GM18507 (cell line): ENCODE measurements around the gene PTCH1.
A peak's percentile ranks its signal among the peaks of the same experiment; 100 is the strongest.

Experiments used
- DNase-seq: peaks from one replicate; pipeline ENCODE4 v3.0.0; 2011; ENCODE audit warnings: low read depth; ENCODE audit not compliant: insufficient read length; ENCODE audit errors: extremely low spot score
- FAIRE-seq: peaks from 2 replicates; lab custom pipeline; 2011; peaks lifted over from hg19 to GRCh38; lab: Jason Lieb, UNC

Gene PTCH1

DNA sequence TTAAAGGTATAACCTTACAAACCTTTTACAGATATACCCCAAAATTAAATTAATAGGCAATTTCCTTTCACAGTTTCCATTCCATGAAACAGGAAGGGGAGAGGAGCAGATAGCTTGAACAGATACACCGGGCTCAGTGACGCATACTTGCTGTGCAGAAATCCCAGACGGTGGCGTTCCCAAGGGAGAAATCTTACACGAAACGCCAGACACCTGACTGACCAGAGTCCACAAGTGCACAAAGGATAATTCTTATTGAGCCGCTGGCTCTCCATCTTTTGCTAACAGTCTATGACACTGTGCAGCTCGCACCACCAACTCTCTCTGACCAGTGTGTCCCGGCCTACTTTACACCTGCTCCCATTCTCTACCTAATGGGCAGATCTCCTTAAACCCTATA is 37.4 kb downstream of the PTCH1 start:
- DNase-seq (no peak), FAIRE-seq (no peak)

DNA sequence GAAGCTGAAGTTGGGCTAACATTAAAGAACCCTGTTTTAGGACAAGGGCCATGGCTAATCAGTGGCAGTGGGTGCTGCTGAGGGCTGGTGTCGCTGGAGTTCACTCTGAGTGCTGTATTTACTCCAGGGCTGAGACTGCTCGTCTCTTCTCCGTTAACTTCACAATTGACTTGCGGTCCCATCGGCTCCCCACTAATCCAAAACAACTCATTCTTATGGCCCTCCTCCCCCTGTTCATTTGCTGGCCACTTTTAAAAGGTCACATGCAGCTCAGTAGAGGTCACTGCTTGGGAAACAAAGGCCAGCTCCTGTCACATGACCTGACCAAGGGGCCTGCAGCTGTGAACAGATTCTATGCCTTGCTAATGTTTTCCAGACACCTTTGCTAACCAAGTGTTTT is 38.4 kb downstream of the PTCH1 start:
- FAIRE-seq (no peak), DNase-seq (no peak)

DNA sequence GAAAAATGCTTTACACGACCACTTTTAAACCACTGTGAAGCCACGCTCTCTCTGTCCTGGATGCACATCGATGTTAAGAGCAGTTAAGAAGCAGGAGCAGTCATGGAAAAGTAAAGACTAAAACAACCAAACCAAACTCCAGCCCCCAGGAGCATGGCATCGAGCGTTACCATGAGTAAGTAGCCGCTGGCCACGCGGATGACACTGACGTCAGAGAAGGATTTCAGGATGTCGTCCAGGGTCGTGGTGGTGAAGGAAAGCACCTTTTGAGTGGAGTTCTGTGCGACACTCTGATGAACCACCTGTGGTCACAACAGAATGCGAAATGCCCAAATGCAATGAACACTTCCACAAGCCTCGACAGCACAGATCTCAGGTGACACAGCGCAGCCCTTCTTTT is 38.9 kb downstream of the PTCH1 start:
- FAIRE-seq = no peak
- no peak for DNase-seq

DNA sequence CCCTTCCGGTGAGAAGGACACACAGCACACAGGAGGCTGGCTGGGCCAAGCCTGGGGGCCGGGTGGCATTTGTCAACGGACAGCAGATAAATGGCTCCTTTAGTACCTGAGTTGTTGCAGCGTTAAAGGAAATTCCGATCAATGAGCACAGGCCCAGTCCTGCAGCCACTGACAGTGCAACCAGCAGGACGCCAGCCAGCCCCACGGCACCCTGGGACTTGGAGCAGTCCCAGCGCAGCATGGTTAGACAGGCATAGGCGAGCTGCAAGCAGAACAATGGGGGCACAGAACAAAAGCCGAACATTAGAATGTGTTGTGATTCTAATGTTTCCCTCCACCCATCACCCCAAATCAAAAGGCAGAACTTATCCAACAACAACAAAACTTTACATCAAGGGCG is 39.3 kb downstream of the PTCH1 start:
- FAIRE-seq = no peak
- no peak for DNase-seq

DNA sequence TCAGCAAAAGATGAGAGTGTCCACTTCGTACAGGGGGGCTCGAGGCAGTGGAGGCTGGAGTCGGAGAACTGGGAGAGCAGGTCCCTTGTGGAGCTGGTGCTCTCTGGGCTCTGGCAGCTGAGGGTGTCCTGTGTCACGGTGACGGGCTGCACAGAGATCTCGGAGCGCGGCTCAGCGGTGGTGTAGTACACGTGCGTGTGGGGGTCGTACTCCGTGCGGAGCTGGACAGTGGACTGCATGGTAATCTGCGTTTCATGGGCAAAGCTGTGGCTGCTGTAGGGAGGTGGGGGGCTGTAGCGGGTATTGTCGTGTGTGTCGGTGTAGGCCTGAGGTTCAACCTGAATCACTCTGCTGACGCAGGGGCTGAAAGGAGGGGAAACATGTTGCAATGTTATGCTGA is 48.0 kb downstream of the PTCH1 start:
- no peak for FAIRE-seq
- DNase-seq = no peak

DNA sequence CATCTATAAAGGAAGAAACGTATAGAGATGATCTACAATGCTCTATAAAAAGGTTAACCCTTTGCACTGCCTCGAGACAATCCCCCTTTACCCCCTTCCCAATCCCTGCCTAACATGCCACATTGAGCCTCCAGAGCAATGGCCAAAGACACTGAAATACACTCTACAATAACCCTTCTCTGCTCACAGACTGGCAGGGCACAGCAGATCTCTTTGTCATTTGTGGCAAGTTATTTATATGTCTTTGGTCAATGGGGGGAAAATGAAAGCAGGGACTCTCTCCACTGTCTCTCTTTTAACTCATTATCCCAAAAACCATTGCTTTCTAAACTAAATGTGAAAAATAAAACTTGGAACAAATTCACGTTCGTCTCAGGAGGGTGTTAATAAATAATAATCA is 51.7 kb downstream of the PTCH1 start:
- FAIRE-seq (no peak), DNase-seq (no peak)

DNA sequence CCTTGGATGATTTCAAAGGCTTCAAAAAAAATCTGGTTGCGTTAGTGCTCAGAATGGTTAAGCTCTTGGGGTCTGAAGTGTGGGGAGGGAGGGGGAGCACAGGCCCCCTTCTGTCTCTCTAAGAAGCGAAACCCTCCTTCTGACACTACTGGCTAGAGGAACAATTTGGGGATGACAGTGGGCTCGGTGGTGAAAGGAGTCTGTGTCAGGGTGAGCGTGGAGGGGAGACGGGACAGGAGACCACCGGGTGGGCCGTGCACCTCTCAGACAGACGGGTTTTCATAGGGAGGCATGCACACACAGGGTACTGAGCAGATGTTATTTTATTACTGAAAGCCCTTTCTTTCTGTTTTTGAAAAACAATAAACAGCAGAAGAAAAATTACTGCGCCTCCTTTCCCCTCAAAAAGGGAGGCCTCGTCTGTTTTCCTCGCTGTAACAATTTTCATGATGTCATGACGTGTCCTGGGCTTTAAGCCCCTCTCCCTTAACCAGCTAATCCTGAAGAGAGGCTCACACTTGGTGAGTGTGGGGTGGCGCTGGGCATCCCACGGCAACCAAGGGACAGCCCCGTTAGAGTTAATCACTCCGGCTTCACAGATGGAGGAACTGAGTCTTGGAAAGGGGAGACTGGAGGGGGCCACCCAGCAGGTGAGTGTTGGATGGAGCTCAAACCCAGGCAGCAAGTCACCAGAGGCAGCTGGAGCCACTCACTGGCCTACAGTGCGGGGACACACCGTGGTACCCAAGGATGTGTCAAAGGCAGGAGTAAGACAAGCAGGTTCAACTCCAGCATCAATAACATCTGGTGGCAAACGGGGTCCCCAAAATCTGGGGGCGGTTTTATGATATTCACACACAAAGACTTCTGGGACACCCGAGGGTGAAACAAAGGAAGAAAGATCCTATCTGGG is 53.4 kb downstream of the PTCH1 start:
- DNase-seq (no peak), FAIRE-seq (no peak)

DNA sequence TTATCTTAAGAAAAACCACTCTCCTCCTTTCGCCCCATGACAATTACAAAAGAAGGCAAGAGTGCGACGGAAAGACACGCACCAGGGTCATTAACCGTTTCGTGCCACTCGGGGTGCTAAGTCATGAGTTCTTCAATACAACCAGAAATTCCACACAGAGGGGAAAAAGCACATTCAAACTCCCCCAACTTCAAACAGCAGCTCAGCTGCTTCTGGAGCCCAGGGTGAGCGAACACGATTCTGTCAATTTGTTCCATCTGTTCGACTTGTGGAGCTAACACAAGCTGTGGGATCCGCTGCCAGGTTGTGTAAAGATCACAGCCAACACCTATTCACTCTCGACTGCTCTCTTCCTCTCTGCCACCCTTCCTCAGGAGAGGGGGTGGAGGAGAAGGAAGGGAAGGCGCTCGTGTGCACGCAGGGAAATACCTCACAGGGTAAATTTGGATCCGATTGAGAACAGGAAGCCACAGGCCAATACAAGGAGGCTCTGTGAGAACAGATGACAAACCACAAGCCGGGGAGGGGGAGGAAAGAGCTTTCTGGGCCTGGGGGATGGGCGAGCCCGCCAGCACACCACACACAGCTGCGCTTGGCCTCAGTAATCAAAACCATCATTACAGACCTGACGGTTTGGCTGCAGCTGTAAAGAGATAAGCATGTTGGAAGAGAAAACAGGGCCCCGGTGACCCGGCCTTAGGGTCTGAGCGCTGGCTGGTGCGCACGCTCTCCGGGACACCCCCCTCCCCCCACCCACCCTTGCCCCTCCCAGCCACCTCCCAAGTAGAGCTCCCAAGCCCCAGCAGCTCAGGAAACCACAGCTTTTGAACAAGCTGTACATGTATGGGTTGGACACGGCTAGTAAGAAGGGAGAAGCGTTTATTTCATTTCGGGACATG is 54.3 kb downstream of the PTCH1 start:
- FAIRE-seq = peak; percentile 97
- DNase-seq = peak; percentile 74

DNA sequence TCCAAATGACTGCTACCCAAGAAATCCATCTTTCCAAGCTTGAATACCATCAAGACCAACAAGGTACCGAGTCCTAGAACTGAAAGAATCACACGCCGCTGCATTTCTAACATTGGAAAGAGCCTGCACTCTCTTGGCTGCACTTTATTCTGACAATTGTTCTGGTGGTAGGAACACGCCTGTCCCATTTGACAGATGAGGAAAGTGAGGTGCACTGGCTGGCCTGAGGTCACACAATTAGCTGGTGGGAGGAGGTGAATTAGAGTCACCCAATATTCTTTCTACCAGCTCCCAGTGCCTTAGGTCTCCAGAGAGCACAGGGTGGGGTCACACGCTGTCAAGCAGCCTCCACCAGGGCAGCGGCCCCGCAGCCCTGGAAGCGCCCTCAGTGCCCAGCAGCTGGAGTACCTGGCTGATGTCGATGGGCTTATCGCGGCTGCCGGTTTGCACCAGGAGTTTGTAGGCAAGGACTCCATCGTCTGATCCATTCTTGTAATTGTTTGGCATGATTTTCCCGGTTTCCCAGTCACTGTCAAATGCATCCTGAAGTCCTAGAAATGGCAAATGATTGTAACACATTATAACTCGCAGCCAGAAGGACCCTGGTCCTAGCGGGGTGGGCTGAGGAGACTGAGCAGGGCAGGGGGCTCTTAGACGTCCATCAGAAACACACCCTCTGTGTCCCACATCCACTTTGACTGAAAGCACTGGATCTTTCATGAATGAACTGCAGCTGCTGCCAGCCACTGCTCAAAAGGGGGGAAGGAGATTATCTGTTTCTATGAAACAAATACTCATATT is 55.1 kb downstream of the PTCH1 start:
- FAIRE-seq (no peak), DNase-seq (no peak)

DNA sequence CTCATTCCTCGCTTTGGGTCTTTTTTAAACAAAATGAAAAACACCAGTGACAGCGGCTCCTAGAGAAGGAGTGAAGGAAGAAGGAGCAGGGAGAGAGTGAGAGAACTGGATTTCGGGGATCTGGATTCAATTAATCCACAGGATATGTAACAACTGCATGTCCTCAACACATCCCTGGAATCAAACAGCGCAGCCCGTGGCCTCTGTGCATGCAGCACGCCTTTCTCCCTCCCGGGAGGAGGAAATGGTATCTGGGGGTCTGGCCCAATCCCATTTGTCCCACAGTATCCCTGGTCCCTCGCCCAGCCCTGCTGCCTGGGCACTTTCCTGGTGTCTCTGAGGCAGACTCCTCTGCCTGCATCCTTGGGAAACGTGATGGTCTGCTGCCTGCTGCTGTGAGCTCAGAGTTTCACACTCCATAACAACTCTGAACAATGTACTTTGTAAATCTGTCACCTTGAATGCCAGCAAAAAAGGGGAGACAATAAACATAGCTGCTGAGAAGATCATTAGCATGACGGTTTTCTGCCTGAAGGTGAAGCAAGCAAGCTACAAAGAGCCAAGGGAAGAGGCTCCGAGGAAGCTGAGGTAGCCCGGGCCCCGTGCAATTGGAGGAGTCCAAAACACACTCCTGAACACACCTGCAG is 56.1 kb downstream of the PTCH1 start:
- DNase-seq (no peak), FAIRE-seq (no peak)

DNA sequence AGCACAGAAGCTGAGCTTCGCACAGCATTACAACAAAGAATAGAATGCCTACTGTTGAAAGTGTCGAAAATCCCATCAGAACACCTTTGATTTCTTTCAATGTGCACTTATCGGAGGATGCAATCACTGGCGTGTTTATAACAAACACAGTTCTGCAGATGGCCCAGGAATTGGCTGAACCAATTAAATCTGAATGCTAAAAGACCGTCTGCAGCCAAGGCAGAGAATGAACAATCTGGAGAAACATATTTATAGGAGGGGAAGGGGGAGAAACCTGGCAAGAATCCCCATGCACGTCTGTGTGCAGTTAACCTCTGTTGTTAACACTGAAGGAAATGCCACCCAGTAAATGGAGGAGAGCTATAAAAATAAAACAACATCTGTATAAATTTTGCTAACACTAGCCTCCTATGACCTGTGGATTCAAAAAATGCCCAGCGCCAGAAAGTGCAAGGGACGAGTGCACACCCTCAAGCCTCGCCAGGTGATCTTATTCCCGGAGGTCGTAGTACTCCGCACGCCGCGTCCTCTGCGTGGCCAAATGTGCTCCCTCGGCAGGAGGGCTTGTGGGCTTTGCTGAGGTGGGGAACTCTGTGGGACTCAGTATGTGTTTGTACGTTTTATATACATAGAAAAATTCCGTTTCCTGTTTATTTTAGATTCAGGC is 56.8 kb downstream of the PTCH1 start:
- no peak for FAIRE-seq
- no peak for DNase-seq

DNA sequence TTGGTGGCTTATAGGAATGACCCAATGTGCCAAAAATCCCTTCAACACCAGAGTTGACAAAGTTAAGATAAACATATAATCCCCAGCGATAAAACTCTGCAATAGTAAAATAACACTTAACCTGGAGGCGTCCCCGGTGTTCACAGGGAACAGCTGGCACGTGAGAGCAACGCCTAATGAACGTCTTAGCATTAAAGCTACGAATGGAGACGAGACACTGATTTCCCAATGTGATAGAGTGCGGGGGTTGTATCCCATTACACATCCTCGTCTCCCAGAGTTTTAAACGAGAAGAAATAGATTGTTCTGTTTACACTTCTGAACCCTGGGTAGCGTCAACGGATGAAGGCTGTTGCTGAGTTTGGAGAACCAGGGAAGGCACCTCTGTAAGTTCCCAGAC is 57.6 kb downstream of the PTCH1 start:
- no peak for FAIRE-seq
- DNase-seq = no peak

DNA sequence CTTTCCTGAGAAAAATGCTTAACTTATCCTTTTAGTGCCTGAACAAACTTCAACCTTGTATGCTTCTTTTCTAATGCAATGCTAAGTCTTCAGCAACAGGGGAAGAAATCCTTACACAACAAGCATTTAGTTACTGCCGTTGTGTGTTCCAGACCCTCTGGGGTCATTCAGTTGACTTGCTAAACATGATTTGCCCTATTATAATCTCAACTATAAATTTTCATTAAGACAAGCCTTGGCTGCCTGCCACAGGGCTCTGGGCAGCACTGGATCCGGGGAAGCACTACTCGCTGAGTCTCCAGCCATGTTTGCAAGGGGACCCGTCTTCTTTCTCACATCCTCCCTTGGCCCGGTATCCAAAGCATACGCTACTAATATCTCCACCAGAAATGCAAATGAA is 58.1 kb downstream of the PTCH1 start:
- no peak for FAIRE-seq
- DNase-seq = no peak

DNA sequence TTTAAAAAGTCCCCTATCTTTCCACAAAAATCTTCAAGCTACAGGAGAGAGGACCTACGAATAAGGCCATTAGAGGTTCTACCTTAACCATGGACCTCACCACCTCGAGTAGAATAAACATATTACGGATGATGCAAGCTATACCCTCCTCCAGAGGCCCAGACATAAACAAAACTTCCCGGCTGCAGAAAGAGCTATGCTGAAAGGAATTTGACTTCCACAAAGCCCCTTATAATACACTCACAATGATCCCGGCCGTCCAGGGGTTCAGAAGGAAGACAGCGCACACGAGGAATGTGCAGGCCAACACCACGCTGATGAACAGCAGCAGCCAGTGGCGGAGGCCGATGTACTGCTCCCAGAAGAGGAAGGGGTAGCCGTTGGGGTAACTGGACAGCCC is 59.0 kb downstream of the PTCH1 start:
- FAIRE-seq (no peak), DNase-seq (no peak)

DNA sequence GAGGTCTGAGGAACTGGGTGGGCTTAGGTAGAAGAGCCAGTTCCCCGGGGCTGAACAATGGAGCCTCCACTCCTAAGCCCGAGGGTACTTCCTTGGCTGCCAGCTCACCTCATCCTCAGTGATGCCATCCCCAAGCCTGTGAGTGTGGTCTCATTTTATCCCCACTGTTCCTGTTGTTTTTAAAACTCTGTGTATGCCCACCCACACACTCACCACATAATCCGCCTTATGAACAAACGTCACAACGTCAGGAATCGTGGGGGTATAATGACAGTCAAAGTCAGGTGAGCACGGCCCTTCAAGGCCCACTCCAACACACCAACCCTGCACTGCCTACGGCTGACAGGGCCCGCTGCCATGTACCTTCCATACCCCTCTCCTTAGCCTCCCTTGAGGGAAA is 61.1 kb downstream of the PTCH1 start:
- FAIRE-seq (no peak), DNase-seq (no peak)

DNA sequence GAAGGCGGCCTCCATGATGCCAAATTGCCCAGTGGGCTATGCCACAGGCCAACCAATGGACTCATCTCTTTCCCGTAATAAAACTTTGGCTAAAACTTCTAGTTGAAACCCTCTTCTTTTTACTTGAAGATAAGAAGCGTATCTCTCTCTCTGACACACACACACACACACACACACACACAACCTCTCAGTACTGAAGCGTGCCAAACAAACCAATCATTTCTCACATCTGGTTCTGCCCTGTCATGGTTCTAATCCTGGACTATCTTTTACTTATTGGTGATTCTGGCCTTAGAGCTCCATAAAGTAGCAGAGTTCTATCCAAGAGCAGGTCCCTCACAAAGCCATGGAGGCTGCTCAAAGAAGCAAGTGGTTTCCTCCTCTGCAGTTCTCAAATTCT is 64.6 kb downstream of the PTCH1 start:
- no peak for FAIRE-seq
- DNase-seq = no peak

DNA sequence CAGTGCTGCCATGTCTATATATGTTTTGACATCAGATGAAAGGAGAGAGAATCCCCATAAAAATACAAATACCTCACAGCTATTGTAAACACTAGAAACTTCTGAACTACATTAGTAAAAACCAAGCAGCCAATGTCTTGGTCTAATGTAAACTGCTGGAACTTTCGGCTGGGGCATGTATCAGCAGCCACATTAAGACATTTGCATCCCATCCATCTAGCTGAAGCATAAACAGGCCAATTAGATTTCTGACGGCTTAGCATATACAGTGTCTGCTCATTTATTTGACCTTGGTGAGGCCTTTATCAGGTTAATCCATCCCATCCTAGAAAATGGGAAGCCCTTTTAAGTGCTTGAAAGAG is 65.7 kb downstream of the PTCH1 start:
- no peak for FAIRE-seq

DNA sequence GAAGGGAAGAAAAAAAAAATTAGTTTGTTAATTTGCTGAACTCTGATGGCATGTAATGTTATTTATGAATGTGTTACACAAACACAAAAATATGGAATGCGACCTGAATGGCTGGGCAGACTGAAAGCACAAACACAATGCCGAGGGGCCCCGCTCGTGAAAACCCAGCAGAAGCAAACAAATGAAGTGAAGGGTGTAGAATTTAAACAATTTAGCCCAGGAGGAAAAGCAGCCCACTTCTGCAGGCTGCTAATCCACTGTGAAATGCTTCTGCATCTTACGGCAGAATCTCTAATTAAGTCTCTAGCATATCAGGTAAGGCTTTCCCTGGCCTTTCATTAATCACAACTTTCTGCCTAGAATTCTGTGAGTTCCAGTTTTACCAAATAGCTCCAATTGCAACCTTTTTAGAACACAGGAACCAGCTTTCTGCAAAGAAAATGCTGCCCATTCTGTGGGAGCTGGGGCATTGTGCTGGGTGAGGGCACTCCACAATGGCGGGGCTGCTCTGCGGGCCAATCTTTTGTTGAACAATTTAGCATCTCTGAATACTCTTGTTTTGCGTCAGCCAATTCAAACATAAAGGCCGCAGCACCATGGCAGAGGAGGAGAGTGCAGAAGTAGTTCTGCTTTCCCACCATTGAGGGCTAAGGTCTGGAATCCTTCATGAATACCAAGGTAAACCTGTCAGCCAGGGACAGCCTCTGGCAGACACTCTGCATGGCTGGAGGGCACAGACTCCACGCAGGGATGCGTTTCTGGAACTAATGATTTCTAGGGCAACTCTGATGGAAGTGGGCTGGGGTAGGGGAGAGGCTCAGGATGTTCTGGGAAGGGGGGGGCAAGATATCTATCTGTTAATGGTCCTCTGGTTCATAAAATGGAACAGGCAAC is 66.4 kb downstream of the PTCH1 start:
- FAIRE-seq (no peak), DNase-seq (no peak)

More for the DNA sequence above, 65.7 kb downstream of the PTCH1 start:
- no peak for DNase-seq
